ENCODE results near the gene ZMIZ1.

Gene ZMIZ1

DNA sequence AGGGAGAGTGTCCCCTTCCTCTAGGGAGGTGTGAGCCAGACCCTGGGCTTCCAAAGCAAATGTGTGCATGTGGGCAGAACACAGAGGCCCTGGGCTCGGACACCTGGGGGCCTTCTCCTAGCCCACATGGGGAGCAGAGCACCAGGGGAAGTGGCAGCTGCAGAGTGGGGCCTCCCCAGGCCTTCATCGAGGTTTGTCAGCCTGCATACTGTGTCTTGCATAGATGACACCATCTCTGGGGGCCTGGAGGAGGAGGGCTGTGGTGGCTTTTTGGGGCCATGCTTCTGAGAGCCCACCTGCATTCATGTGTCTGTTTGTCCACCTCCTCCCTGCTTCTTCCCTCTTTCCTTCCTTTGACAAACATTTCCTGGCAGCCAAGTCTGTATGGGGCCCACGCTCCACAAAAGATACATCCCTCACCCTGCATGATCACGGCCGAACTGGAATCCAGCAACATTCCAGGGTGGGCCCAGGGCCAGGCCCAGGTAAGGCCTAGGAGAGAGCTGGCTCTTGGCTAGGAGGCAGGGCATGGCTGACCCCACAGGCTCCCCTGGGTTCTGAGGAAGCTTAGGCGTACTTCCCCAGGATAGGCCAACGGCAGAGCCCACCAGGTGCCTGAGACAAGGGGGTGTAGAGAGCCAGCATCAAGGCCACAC is 79.2 kb downstream of the ZMIZ1 start:
- TF ChIP-seq POLR2AphosphoS5 (IDR thresholded peaks at IDR 0.05; ENCODE audit: low read depth, low read length) (no peak), SIN3A (IDR thresholded peaks at IDR 0.05; ENCODE audit: borderline replicate concordance, insufficient read depth, low read length) (no peak), FOXP2 (optimal IDR thresholded peaks at IDR 0.05; ENCODE audit: borderline replicate concordance, extremely low read depth, extremely low read length, insufficient read depth) (no peak), TAF1 (IDR thresholded peaks at IDR 0.05; ENCODE audit: borderline replicate concordance, insufficient read depth, low read length) (no peak)
- TF ChIP-seq, protein P1, sequence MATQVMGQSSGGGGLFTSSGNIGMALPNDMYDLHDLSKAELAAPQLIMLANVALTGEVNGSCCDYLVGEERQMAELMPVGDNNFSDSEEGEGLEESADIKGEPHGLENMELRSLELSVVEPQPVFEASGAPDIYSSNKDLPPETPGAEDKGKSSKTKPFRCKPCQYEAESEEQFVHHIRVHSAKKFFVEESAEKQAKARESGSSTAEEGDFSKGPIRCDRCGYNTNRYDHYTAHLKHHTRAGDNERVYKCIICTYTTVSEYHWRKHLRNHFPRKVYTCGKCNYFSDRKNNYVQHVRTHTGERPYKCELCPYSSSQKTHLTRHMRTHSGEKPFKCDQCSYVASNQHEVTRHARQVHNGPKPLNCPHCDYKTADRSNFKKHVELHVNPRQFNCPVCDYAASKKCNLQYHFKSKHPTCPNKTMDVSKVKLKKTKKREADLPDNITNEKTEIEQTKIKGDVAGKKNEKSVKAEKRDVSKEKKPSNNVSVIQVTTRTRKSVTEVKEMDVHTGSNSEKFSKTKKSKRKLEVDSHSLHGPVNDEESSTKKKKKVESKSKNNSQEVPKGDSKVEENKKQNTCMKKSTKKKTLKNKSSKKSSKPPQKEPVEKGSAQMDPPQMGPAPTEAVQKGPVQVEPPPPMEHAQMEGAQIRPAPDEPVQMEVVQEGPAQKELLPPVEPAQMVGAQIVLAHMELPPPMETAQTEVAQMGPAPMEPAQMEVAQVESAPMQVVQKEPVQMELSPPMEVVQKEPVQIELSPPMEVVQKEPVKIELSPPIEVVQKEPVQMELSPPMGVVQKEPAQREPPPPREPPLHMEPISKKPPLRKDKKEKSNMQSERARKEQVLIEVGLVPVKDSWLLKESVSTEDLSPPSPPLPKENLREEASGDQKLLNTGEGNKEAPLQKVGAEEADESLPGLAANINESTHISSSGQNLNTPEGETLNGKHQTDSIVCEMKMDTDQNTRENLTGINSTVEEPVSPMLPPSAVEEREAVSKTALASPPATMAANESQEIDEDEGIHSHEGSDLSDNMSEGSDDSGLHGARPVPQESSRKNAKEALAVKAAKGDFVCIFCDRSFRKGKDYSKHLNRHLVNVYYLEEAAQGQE (IDR thresholded peaks at IDR 0.05; ENCODE audit: insufficient read depth in 1 of 2, low read depth in 2 of 2, low read length in 2 of 2), result no peak

DNA sequence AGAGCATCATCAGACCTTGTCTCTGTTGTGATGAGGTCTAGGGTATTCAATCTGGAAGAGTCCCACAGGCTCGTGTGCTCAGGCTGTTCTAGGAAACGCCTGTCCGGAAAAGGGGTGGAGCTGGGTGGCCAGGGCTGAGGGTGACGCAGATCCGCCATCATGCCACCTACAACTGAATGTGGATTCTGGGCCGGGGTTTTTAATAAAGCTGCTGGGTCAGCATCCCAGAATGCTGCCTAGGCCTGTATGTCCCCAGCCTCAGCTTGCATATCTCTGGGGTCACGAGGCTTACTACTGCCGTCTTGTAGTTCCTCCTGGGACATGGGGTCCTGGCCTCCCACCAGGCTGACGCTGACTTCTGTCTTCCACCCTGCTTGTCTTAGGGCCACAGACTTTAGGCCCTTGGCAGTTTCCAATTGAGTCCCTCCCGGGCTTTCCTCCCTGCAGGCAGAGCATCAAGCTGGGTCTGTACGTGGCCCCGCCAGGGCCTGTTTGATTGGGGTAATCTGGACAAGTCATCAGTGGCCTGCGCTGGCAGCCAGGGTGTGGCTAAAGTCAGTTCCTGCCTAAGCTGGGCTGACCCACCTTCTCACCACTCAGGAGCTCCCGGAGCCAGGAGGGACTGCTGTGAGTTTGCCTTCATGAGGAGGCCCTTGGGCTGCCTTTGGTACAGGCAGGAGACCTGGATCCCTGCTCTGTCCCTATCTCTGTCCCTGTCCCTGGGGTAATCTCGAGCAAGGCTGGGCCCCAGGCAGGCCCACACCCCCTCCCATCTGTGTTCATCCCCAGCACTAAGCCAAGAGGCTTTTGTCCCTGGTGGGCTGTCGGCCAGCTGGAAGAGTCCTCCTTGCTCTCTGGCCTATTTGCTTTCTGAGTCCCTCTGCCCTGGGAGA is 79.9 kb downstream of the ZMIZ1 start:
- no peak for TF ChIP-seq POLR2AphosphoS5 (IDR thresholded peaks at IDR 0.05; ENCODE audit: low read depth, low read length)
- TF ChIP-seq SIN3A (IDR thresholded peaks at IDR 0.05; ENCODE audit: borderline replicate concordance, insufficient read depth, low read length), result no peak
- TF ChIP-seq, protein P1 (IDR thresholded peaks at IDR 0.05; ENCODE audit: insufficient read depth in 1 of 2, low read depth in 2 of 2, low read length in 2 of 2), result no peak
- no peak for TF ChIP-seq TAF1 (IDR thresholded peaks at IDR 0.05; ENCODE audit: borderline replicate concordance, insufficient read depth, low read length)
- TF ChIP-seq FOXP2 (optimal IDR thresholded peaks at IDR 0.05; ENCODE audit: borderline replicate concordance, extremely low read depth, extremely low read length, insufficient read depth), result no peak

DNA sequence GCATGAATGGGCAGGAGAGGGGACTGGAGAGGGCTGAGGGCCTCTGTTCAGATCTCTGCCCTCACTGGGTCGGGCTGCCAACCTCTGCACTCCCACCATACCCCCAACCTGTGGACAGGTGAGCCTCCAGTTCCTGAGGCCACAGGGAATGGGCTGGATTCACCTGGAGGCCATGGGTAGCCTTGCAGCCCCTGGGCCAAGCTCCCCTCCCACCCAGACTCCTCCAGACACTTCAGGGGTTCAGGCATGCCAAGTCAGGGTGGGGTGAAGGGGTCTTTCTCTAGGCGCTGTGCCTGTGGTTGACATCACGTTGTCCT is 80.5 kb downstream of the ZMIZ1 start:
- TF ChIP-seq SIN3A (IDR thresholded peaks at IDR 0.05; ENCODE audit: borderline replicate concordance, insufficient read depth, low read length), result no peak
- TF ChIP-seq, protein P1 (IDR thresholded peaks at IDR 0.05; ENCODE audit: insufficient read depth in 1 of 2, low read depth in 2 of 2, low read length in 2 of 2), result no peak
- TF ChIP-seq TAF1 (IDR thresholded peaks at IDR 0.05; ENCODE audit: borderline replicate concordance, insufficient read depth, low read length), result no peak
- TF ChIP-seq POLR2AphosphoS5 (IDR thresholded peaks at IDR 0.05; ENCODE audit: low read depth, low read length), result no peak
- TF ChIP-seq FOXP2 (optimal IDR thresholded peaks at IDR 0.05; ENCODE audit: borderline replicate concordance, extremely low read depth, extremely low read length, insufficient read depth), result no peak

DNA sequence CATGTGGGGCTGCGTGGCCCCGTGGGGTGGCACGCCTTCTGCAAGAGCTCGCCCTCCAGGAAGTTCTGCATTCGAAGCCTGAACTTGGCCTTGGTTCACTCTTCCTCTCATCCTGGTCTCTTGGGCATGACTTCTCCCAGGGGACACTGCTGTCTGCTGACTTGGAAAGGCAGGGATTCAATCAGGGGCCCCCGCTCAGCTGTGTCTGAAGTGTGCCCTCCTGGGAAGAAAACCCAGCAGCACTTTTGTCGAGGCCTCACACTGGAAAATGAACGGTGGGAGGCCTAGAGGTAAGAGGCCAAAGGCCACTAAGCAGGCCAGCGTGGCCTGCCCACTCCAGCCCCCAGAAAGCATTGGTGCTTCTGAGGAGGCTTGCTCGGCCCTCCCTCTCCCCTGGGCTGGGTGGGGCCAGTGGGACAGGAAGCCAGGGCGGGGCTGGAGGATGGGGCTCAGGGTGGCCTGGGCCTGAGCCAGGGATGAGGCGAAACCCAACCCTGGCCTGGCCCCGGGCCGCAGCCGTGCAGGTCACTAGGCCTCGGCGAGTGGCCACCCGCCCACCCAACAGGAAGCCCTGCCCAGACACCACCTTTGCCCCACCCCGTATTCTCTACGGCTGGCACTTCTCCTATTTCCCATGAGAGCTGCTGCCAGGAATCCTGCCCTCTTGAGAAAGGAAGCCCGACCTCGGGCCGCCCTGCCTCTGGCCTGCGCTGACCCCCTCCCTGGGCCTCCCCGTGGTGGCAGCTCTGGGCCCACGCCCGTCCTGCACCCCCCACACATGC is 81.1 kb downstream of the ZMIZ1 start:
- TF ChIP-seq SIN3A (IDR thresholded peaks at IDR 0.05; ENCODE audit: borderline replicate concordance, insufficient read depth, low read length), result no peak
- TF ChIP-seq TAF1 (IDR thresholded peaks at IDR 0.05; ENCODE audit: borderline replicate concordance, insufficient read depth, low read length), result no peak
- no peak for TF ChIP-seq POLR2AphosphoS5 (IDR thresholded peaks at IDR 0.05; ENCODE audit: low read depth, low read length)
- TF ChIP-seq FOXP2 (optimal IDR thresholded peaks at IDR 0.05; ENCODE audit: borderline replicate concordance, extremely low read depth, extremely low read length, insufficient read depth), result no peak
- TF ChIP-seq, protein P1 (IDR thresholded peaks at IDR 0.05; ENCODE audit: insufficient read depth in 1 of 2, low read depth in 2 of 2, low read length in 2 of 2), result no peak
